Amniotic stem cell (primary cell): Measurements from ENCODE around the gene GNAI1.
"Not testable (repeated sequence)": the region's sequence is repeated elsewhere in the genome, so short reads cannot be mapped to it uniquely, and the experiment has no call there.

Experiments
- DNase-seq: peaks from one replicate; lab custom pipeline; 2025; lab: John Stamatoyannopoulos, UW

The GNAI1 gene

DNA sequence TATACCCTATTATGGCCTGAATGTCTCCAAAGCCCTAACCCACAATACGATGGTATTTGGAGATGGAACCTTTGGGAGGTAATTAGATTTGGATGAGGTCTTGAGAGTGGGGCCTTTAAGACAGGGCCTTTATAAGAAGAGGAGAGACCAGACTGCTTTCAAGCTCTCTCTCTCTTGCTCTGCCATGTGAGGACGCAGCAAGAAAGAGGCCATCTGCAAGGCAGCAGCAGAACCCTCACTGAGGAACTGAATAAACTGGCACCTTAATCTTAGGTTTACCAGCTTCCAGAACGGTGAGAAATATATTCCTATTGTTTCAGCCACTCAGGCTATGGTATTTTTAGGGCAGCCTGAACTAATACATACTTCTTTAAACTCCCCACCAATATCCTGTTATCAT lies 2.0 kb upstream of the GNAI1 start:
- DNase-seq: no peak

DNA sequence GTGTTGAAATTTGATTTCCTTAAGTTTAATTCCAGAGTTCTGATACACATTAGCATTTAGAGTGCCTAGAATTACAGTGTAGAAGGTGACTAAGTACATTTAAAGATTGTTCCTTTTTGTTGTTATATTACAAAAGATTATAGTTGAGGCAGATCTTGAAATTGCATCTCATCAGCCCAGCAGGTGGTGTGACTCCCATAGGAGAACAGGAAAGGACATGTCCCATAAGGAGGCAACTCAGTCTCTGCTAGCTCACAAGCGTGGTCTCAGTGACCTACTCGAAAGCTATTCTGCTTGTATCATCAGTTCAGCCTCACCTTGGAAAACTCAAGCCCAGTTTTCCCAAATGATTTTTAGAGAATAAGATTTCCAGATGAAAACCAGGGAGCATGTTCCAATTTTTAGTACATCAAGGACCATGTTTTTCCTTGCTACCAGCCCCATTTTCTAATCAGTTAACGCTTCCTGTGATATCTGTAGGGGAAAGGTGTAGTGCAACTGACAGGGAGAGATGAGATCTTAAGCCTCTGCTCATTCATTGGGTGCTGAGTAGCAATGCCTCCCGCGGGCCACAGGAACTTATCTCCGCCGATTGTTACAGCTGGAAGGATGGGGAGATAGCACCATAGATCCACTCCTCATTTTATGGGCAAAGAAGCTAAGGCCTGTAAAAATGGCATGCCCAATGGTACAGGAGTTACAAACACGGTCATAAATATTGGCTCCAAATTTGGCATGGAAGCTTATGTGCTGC lies 1.1 kb upstream of the GNAI1 start:
- no peak for DNase-seq

- DNase-seq: no peak
Observed at GRCh38 chr7:80134115-80134535, 506 bp upstream of the GNAI1 start.

DNA sequence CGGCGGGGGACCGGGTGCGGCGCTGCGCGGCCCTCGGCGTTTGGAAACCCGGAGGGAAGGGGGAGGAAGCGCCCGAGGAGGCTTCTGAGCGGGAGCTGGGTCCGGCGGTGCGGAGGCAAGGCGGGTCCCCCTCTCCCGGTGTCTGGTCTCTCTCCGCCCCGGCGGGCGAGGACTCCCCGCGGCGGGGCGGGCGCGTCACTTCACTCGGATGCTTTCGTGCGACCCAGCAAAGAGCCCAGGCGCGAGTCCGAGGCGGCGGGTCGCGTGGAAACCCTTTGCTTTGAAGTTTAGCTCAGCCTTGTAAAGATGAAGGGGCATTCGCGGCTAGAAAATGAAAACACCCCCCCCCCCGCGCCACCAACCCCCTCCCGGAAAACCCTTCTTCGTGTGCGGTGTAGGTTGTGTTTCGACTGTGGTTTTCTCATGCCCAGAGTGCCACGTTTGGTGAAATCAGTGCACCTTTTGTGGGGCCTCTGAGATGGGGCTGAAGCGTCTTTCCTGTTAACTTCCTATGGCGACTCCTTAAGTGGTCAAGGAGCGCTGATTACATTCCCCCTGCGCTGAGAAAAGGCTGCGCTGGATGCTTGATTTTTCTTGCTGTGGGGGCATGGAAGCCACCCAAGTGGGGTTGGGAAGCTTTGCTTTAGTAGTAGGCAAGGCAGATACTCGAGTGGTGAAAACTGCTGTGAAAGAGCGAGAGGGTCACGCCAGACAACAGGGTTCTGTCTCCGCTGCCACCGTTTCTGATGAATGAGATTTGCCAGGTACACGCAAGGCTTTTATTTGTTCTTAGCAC lies 876 bp downstream of the GNAI1 start:
- DNase-seq: no peak

DNA sequence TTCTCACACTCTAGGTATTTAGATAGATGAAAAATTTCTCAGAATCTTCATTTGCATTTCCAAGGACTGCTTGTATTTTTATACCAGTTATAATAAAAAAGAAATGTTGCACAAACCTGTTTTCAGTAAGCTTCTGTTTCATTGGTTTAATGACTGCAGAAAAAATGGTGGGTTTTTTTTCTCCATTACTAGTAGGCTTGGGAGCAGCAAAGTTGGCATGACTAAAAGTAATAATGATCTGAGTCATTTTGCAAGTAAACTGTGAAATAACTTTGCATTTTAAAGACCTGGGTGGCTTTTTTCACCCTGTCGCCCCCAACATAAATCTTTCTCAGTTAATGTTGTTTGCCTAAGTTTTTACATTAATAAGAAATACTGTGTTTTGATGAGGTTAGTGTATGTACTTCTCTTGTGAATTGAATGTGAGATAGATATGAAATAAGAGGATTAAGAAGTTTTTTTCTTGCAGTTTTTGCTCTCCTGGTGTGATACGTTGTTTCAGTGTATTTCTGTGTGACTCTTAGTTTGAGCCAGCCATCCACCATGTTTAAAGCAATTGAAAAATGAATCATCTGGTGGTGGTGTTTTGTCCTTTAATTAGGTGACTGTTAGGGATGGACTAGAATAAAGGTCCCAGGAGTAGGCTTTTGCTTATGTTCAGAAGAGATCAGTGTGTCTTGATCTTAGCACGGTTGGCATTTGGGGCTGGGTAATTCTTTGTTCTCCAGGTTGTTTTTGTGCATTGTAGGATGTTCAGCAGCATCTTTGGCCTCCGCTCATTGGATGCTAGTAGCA lies 1.8 kb downstream of the GNAI1 start:
- no peak for DNase-seq

DNA sequence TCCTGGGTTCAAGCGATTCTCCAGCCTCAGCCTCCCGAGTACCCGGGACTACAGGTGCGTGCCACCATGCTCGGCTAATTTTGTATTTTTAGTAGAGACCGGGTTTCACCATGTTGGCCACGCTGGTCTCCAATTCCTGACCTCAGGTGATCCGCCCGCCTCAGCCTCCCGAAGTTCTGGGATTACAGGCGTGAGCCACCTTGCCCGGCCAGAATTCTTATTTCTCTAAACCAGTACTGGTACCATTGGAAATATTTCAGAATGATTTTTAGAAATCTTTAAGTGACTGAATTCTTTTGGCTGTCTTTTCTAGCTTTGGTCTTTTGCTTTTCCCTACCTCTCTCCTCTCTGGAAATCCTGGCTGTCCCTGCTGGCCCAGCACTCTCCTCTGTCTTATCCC lies 2.8 kb downstream of the GNAI1 start:
- DNase-seq: no peak

- DNase-seq: no peak
Observed at GRCh38 chr7:80139236-80139635, 4.6 kb downstream of the GNAI1 start.

DNA sequence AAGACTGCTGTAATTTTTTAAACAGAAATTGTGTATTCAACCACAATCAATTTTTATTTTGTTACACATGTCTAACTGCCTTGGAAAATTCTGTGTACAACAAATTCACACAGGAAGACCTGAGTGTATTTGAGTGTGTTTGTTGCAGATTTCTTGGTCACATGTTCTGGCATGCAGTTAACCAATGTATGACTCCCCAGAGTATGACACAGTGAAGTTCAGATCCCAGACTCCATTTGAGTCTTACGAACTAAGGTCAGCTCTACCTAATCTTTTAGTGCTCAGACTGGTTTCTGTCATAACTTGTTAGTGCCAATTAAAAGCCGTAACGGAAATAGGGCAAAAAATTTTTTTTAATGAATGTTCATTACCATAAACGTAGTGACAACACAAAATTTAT lies 5.8 kb downstream of the GNAI1 start:
- DNase-seq: no peak

DNA sequence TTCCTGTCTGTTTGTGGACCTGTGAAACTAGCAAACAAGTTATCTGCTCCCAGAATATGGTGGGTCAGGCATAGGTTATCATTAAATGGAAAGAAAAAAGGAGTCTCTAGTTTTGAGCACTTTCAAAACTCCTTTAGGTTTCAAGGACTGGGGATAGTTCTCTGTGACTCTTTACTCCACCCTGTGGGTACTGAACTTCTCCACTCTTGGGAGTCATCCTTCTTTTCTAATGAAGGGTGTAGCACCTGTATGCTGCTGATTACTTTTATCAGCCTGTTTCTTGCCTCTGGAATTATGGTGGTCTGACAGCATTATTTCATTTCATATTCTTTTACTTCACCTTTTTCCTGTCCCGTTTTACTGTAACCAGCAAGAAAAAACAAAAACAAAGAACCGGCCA lies 6.7 kb downstream of the GNAI1 start:
- DNase-seq: no peak

DNA sequence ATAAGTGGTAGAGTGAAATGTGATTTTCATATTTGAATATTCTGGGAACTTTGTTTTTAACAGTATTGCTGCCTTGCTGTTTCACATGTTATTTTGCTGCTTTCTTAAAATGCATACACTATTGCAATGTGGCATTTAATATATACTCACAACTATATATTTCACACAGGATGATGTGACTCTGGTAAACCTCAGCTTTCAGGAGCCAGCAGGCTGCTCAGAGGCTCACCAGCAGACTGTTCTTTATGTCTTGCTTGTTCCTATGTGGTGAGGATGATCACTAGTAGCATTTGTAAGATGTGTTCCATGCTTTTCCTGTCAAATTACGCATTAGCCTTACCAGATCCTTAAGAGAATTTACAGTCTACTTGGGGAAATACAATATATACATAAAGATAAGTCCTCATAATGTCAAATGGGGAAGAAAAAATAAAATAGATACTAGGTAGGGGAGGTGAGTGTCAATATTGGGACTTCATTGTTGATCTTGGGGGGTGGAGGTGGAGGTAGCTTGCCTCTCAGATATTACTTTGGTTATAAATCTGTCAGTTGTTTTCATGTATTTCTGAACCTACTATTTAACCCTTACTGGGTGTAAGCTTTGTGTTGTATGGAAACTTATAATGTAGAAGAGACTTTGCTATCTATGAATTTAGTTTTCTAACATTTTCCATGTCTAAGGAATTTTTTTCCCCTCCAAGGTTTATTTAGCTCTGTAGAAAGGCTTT lies 8.4 kb downstream of the GNAI1 start:
- DNase-seq: no peak

GRCh38 chr7:80145780-80146422 lies 11.3 kb downstream of the GNAI1 start:
- DNase-seq: peak; percentile 41

DNA sequence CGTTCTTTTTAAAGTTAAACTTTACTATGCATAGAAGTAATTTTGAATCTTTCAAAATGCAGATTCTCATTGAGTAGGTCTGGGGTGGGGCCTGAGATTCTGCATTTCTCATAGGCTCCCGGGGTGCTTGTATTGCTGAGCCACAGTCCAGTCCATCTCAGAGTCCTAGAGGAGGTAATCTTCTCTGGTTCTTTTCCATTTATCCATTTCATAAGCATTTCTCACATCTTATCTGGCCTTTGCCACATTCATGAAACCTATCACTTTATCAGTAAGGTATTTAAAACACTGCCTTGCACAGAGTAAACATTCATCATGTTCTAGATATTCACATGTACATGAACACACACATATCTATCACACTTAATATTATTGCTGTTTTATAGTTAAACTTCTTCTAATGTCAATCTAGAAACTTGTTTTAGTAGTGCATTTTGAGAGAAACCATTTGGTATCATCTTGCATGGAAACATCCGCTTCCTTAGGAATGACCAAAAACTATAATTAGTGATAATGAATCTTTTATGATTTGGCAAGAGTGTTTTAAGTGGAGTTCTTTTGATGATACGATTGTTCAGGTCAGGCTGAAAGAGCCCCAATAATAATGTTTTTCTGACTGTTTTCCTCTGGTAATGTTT lies 12.0 kb downstream of the GNAI1 start:
- no peak for DNase-seq

DNA sequence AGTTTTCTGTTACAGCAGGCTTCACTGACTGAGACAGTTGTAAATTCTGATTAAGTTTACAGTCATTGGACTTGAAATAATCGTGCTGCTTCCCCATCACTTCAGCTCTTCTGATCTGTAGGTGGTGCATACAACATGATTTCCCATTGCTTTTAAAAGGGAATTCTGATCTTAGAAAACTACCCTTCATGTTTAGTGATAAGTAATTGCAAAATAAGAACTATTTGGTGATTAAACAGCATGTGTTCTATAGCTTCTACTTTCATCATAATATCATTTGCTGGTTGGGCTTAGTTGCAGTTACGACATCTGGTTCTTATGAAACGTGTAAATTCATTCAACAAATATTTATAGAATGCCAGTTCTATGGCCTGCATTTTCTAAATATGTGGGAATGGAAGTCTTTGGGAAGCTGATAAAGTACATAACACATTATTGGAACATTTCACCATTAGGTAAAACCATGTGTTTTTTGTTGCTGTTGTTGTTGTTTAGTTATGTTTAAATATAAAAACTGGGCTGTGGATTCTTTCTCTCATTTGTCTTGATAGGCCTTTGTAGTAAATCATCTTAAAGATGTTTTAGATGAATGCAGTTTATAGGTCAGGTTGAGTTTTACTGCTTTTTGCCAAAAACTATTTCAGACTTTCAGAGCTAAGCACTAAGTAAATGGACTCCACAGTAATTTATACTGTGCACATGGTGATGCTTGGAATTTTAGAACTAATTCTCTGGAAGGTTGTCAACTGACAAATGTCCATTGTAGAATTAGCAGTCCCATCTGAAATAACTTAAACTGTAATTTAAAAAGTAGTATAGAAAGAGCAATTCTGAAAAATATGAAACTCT lies 13.1 kb downstream of the GNAI1 start:
- DNase-seq: no peak

GRCh38 chr7:80150611-80151273 lies 16.1 kb downstream of the GNAI1 start:
- no peak for DNase-seq

GRCh38 chr7:80151274-80151665 lies 16.6 kb downstream of the GNAI1 start:
- DNase-seq: no peak

DNA sequence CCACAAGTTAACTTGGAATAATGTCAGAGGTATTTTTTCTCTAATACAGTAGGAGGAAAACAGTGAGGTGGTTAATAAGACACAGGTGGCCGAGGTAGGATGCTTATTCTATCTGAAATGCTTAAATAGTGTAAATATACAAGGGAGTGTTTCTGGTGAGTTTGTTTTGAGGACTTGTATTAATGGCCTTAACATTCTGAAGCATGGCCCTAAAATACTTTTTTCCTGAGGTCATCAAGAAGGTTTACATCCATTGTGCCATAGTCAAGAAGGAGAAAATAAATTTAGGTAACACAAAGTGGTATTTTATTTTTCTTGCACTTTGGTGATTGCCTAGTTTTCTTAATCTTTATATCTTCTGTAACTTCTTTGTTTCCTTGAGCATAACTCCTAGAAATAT lies 18.8 kb downstream of the GNAI1 start:
- no peak for DNase-seq

GRCh38 chr7:80154656-80155333 lies 20.2 kb downstream of the GNAI1 start:
- DNase-seq: no peak

GRCh38 chr7:80155374-80155773 lies 20.7 kb downstream of the GNAI1 start:
- no peak for DNase-seq

- DNase-seq: not testable (repeated sequence)
Observed at GRCh38 chr7:80157770-80158169, 23.1 kb downstream of the GNAI1 start.
